SU-DHL-6 (cell line): ENCODE results near the gene OR6J1.

Source experiments
- H2AFZ ChIP-seq: fragments of 200-600 bp; sonication (generic); 2 replicates; pipeline ENCODE4 v1.6.1; 2014; ENCODE audit warnings: low read depth, mild to moderate bottlenecking, moderate library complexity, mixed read lengths, antibody characterized with exemption, low read length; ENCODE audit not compliant: severe bottlenecking
- H3F3A ChIP-seq: fragments of 200-600 bp; shearing (Covaris generic); 2 replicates; pipeline ENCODE4 v1.6.0; 2016; ENCODE audit warnings: antibody characterized with exemption, mild to moderate bottlenecking; ENCODE audit not compliant: insufficient read depth
- H3K27ac ChIP-seq: fragments of 200-600 bp; sonication (generic); 2 replicates; pipeline ENCODE4 v1.5.1; 2016; ENCODE audit warnings: low read depth, mild to moderate bottlenecking, low read length, moderate library complexity, mixed read lengths
- H3K27me3 ChIP-seq: fragments of 200-600 bp; sonication (generic), shearing (Covaris generic); 2 replicates; pipeline ENCODE4 v1.6.0; 2014; ENCODE audit warnings: mild to moderate bottlenecking, low read length
- H3K36me3 ChIP-seq: fragments of 200-600 bp; sonication (generic); 2 replicates; pipeline ENCODE4 v1.6.1; 2014; ENCODE audit warnings: mild to moderate bottlenecking, low read length, mixed read lengths
- H3K4me2 ChIP-seq: fragments of 300-600, 200-600 bp; shearing (Covaris generic), sonication (generic); 2 replicates; pipeline ENCODE4 v1.6.0; 2014; ENCODE audit warnings: low read length, low read depth, mild to moderate bottlenecking; ENCODE audit not compliant: poor library complexity, severe bottlenecking
- H3K4me3 ChIP-seq: fragments of 200-600 bp; sonication (generic); 2 replicates; pipeline ENCODE4 v1.5.1; 2014; ENCODE audit warnings: antibody characterized with exemption, low read length, mild to moderate bottlenecking, mixed read lengths; ENCODE audit not compliant: insufficient read depth, poor library complexity, severe bottlenecking
- H3K79me2 ChIP-seq: fragments of 200-600 bp; sonication (generic); 2 replicates; pipeline ENCODE4 v1.6.1; 2014; ENCODE audit warnings: mild to moderate bottlenecking, low read length, moderate library complexity; ENCODE audit not compliant: insufficient read depth
- H3K9ac ChIP-seq: fragments of 200-600 bp; sonication (generic); 2 replicates; pipeline ENCODE4 v1.7.0; 2014; ENCODE audit warnings: mild to moderate bottlenecking, low read length
- H3K9me2 ChIP-seq: fragments of 200-600 bp; sonication (generic); replicated peaks from 2 replicates; pipeline ENCODE4 v1.6.1; 2014; ENCODE audit warnings: low read length; ENCODE audit not compliant: insufficient read depth
- H3K9me3 ChIP-seq: fragments of 200-600 bp; sonication (generic); 2 replicates; pipeline ENCODE4 v1.6.1; 2014; ENCODE audit warnings: low read length, mixed read lengths; ENCODE audit not compliant: insufficient read depth
- H4K20me1 ChIP-seq: fragments of 200-600 bp; sonication (generic); 2 replicates; pipeline ENCODE4 v1.6.1; 2014; ENCODE audit warnings: low read depth, mild to moderate bottlenecking, antibody characterized with exemption, low read length, moderate library complexity, mixed read lengths
- EZH2phosphoT487 ChIP-seq: fragments of 200-600 bp; sonication (generic), shearing (Covaris generic); conservative IDR thresholded peaks from 2 replicates; pipeline ENCODE4 v1.6.1; 2018; ENCODE audit warnings: mild to moderate bottlenecking, antibody characterized with exemption, low read length, moderate library complexity, mixed read lengths
- TF ChIP-seq, protein P1 (sequence below): fragments of 200-600 bp; sonication (generic); IDR thresholded peaks from one replicate; pipeline ENCODE4 v1.5.1; 2017; ENCODE audit warnings: antibody characterized with exemption, mild to moderate bottlenecking, low read length, moderate library complexity; ENCODE audit not compliant: insufficient read depth, poor library complexity, severe bottlenecking

The OR6J1 gene

DNA sequence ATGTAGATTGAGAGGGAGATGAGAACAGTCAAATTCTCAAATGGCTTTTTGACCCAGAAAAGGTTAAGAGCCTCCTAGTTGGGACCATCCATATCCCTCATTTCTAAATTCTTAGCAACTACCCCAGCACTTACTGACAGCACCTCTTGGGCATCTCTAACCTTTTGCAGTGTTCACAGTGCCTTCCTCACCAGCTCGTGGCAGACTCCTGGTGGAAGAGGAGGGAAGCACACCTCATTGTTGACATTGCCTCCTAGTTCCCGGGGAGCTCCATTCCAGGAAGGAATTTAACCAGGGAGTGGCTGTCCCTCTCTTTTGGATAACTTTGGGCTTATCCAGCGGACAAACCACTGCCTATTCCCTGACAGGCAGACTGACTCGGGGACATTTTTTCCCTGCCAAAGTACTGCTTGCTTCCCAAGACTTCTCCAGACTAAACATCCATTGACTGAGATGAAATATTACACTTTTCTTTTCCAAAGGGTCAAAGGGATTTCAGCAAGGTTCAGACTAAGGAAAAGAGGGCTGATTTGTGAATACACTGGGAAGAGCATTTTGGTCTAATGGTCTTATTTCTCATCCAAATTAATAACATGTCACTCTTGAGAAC lies 9.0 kb upstream of the OR6J1 start:
- Histone ChIP-seq H3K27ac (no peak overlapping the region), H3K4me2 (no peak overlapping the region), H3K9me2 (no peaks in the 10 kb centered on the region), H3K79me2 (no peaks in the 10 kb centered on the region), H3K9ac (no peak overlapping the region), H3K9me3 (no peaks in the 10 kb centered on the region), H4K20me1 (no peaks in the 10 kb centered on the region), H2AFZ (no peak overlapping the region), H3K4me3 (no peak overlapping the region), H3K36me3 (no peaks in the 10 kb centered on the region), H3F3A (no peaks in the 10 kb centered on the region), H3K27me3 (no peaks in the 10 kb centered on the region)
- no peak for TF ChIP-seq EZH2phosphoT487
- TF ChIP-seq, protein P1, sequence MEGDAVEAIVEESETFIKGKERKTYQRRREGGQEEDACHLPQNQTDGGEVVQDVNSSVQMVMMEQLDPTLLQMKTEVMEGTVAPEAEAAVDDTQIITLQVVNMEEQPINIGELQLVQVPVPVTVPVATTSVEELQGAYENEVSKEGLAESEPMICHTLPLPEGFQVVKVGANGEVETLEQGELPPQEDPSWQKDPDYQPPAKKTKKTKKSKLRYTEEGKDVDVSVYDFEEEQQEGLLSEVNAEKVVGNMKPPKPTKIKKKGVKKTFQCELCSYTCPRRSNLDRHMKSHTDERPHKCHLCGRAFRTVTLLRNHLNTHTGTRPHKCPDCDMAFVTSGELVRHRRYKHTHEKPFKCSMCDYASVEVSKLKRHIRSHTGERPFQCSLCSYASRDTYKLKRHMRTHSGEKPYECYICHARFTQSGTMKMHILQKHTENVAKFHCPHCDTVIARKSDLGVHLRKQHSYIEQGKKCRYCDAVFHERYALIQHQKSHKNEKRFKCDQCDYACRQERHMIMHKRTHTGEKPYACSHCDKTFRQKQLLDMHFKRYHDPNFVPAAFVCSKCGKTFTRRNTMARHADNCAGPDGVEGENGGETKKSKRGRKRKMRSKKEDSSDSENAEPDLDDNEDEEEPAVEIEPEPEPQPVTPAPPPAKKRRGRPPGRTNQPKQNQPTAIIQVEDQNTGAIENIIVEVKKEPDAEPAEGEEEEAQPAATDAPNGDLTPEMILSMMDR = peak; percentile 51

GRCh38 chr14:22651586-22651985 lies 7.4 kb upstream of the OR6J1 start:
- Histone ChIP-seq H3K9me2 (no peaks in the 10 kb centered on the region), H3K4me3 (no peak overlapping the region), H3K27ac (no peak overlapping the region), H4K20me1 (no peaks in the 10 kb centered on the region), H3K27me3 (no peaks in the 10 kb centered on the region), H3K9me3 (no peaks in the 10 kb centered on the region), H3K36me3 (no peaks in the 10 kb centered on the region), H3K79me2 (no peaks in the 10 kb centered on the region), H3K9ac (no peak overlapping the region), H2AFZ (no peak overlapping the region), H3K4me2 (no peak overlapping the region), H3F3A (no peaks in the 10 kb centered on the region)
- no peak for TF ChIP-seq EZH2phosphoT487
- TF ChIP-seq, protein P1 = no peak

DNA sequence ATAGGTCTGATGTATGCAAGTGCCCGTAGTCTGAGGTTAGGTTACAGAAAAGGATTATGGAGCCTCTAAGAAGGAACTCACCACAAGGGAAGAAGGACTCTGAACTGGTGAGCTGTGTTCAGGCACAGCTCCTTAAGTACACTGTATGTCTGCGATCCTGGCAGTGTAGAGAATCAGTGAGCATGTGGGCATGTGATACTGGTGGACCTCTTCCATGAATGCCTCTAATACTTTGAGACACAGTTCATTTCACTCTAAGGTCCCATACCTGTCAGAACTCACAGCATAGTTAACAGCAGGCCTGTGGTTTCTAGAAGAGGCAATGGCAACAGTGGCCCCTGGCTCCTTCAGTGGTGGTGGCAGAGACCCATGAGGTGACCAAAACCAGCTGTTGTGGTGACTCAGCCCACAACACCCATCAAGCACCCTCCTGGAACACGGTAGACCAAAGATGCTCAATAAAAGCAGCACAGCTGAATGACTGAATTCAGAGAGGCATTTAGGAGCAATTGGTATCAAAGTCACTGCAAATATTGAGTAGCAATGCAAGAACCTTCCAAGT lies 6.9 kb upstream of the OR6J1 start:
- H3K9me2 ChIP-seq = no peaks in the 10 kb centered on the region
- no peaks in the 10 kb centered on the region for H3K36me3 ChIP-seq
- H3K9ac ChIP-seq = no peak overlapping the region
- no peak overlapping the region for H2AFZ ChIP-seq
- no peak for TF ChIP-seq EZH2phosphoT487
- TF ChIP-seq, protein P1 = no peak
- H4K20me1 ChIP-seq = no peaks in the 10 kb centered on the region
- no peak overlapping the region for H3K4me3 ChIP-seq
- H3K27ac ChIP-seq = no peak overlapping the region
- H3K4me2 ChIP-seq = no peak overlapping the region
- no peaks in the 10 kb centered on the region for H3F3A ChIP-seq
- H3K79me2 ChIP-seq = no peaks in the 10 kb centered on the region
- no peaks in the 10 kb centered on the region for H3K27me3 ChIP-seq
- no peaks in the 10 kb centered on the region for H3K9me3 ChIP-seq
